ENCODE measurements around the gene SLC17A1. TPM values are rescaled to one million over a fixed set of nuclear protein-coding genes. Genes with fewer than 3 reads are reported as not detected.

The SLC17A1 gene
- total and polyA plus RNA-seq, 8 donors: not detected

GRCh38 chr6:25735261-25735660 lies 96.6 kb downstream of the SLC17A1 start:
- TF ChIP-seq, protein P1, sequence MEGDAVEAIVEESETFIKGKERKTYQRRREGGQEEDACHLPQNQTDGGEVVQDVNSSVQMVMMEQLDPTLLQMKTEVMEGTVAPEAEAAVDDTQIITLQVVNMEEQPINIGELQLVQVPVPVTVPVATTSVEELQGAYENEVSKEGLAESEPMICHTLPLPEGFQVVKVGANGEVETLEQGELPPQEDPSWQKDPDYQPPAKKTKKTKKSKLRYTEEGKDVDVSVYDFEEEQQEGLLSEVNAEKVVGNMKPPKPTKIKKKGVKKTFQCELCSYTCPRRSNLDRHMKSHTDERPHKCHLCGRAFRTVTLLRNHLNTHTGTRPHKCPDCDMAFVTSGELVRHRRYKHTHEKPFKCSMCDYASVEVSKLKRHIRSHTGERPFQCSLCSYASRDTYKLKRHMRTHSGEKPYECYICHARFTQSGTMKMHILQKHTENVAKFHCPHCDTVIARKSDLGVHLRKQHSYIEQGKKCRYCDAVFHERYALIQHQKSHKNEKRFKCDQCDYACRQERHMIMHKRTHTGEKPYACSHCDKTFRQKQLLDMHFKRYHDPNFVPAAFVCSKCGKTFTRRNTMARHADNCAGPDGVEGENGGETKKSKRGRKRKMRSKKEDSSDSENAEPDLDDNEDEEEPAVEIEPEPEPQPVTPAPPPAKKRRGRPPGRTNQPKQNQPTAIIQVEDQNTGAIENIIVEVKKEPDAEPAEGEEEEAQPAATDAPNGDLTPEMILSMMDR (IDR thresholded peaks at IDR 0.05): no peak
- TF ChIP-seq POLR2AphosphoS5 (IDR thresholded peaks at IDR 0.05) (no peak), EP300 (IDR thresholded peaks at IDR 0.05) (no peak), POLR2A (IDR thresholded peaks at IDR 0.05) (no peak)
- peaks cover 0 to 23% (median 12%) of the 10 kb centered on the region in 4 donors for H3K9me3 ChIP-seq
- intact Hi-C loops (cut with DNase I; ENCODE audit: low total_unique reads): no loop called here
- H3K27me3 ChIP-seq: peaks cover 0 to 10% (median 0%) of the 10 kb centered on the region in 3 donors
- no peak for DNase-seq
- no peak overlapping the region for H3K27ac ChIP-seq
- no peaks in the 10 kb centered on the region for H3K4me1 ChIP-seq
- no peak overlapping the region for H3K4me3 ChIP-seq
- no peaks in the 10 kb centered on the region for H3K36me3 ChIP-seq

Other genes with a start within 250 kb of the SLC17A1 start
- 10 to 100 TPM in 1 of 5 donors, 1 to 10 TPM in 2, under 1 TPM in 1, not detected in 1; 0.89 to 11.9 (median 2.8) TPM for gene SCGN, start 179.8 kb downstream of the SLC17A1 start, total RNA-seq
- 1 to 10 TPM; 2.5 to 7.5 (median 4.3) TPM for gene SCGN, start 179.8 kb downstream of the SLC17A1 start, polyA plus RNA-seq
- 10 to 100 TPM in 1 of 5 donors, 1 to 10 TPM in 1, under 1 TPM in 1, not detected in 2; 0.58 to 12.7 (median 1.5) TPM for gene SLC17A4, start 77.3 kb downstream of the SLC17A1 start, total RNA-seq
- not detected for gene SLC17A4, start 77.3 kb downstream of the SLC17A1 start, polyA plus RNA-seq
- not detected for gene SLC17A3, start 42.2 kb upstream of the SLC17A1 start, total RNA-seq
- not detected for gene SLC17A3, start 42.2 kb upstream of the SLC17A1 start, polyA plus RNA-seq
- not detected for gene SLC17A2, start 98.6 kb upstream of the SLC17A1 start, total RNA-seq
- not detected for gene SLC17A2, start 98.6 kb upstream of the SLC17A1 start, polyA plus RNA-seq
- 10 to 100 TPM in 2 of 5 donors, 1 to 10 TPM in 3; 4.1 to 11.3 (median 7.8) TPM for gene TRIM38, start 130.8 kb upstream of the SLC17A1 start, total RNA-seq
- 1 to 10 TPM; 3.7 to 4.4 (median 4.1) TPM for gene TRIM38, start 130.8 kb upstream of the SLC17A1 start, polyA plus RNA-seq